ENCODE results near the gene FEM1B.

The FEM1B gene

GRCh38 chr15:68284616-68285258 lies 7.2 kb downstream of the FEM1B start:
- H3K4me3 ChIP-seq (ENCODE audit: low read depth, low read length) = no peak overlapping the region
- TF ChIP-seq, protein P1, sequence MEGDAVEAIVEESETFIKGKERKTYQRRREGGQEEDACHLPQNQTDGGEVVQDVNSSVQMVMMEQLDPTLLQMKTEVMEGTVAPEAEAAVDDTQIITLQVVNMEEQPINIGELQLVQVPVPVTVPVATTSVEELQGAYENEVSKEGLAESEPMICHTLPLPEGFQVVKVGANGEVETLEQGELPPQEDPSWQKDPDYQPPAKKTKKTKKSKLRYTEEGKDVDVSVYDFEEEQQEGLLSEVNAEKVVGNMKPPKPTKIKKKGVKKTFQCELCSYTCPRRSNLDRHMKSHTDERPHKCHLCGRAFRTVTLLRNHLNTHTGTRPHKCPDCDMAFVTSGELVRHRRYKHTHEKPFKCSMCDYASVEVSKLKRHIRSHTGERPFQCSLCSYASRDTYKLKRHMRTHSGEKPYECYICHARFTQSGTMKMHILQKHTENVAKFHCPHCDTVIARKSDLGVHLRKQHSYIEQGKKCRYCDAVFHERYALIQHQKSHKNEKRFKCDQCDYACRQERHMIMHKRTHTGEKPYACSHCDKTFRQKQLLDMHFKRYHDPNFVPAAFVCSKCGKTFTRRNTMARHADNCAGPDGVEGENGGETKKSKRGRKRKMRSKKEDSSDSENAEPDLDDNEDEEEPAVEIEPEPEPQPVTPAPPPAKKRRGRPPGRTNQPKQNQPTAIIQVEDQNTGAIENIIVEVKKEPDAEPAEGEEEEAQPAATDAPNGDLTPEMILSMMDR (conservative IDR thresholded peaks at IDR 0.05; ENCODE audit: low read depth, low read length) = no peak
- DNase-seq (ENCODE audit: low read depth) = no peak

GRCh38 chr15:68285259-68285980 lies 7.9 kb downstream of the FEM1B start:
- TF ChIP-seq, protein P1 (conservative IDR thresholded peaks at IDR 0.05; ENCODE audit: low read depth, low read length) = no peak
- no peak overlapping the region for H3K4me3 ChIP-seq (ENCODE audit: low read depth, low read length)
- peak; percentile 42 for DNase-seq (ENCODE audit: low read depth)

DNA sequence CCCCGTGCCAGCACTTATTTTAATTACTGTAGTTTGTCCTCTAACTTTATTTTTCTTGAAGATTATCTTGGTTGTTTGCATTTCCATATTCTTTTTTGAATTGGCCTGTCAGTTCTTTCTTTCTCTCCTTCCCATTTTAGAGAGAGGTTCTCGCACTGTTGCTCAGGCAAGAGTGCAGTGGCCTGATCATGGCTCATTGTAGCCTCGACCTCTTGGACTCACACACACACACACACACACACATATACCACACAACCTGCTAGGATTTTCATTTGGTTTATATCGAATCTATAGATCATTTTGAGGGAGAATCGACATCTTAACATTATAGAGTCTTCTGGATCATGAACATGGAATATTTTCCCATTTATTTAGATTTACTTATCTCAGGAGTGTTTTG lies 8.7 kb downstream of the FEM1B start:
- no peak for DNase-seq (ENCODE audit: low read depth)
- no peak overlapping the region for H3K4me3 ChIP-seq (ENCODE audit: low read depth, low read length)
- TF ChIP-seq, protein P1 (conservative IDR thresholded peaks at IDR 0.05; ENCODE audit: low read depth, low read length) = no peak

DNA sequence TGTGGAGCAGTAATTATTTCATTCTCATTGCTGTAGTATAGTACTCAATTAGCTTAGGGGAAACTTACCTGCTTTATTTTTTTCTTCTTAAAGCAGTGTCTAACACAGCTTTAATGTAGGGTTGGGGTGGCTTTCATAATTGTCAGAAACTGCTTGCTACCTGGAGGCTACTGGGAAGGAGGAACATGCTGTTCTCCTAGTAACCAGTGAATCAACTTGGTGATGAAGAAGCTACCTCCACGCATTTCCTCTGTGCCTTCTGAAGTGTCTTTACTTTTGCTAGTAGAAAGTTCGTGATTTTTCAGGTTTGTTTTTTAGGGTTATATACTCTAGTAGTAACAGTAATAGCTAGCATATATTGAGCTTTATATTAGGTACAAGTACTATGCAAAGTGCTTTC lies 11.5 kb downstream of the FEM1B start:
- TF ChIP-seq, protein P1 (conservative IDR thresholded peaks at IDR 0.05; ENCODE audit: low read depth, low read length) = no peak
- DNase-seq (ENCODE audit: low read depth) = no peak
- H3K4me3 ChIP-seq (ENCODE audit: low read depth, low read length) = no peak overlapping the region

GRCh38 chr15:68289621-68290352 lies 12.2 kb downstream of the FEM1B start:
- DNase-seq (ENCODE audit: low read depth) = no peak
- TF ChIP-seq, protein P1 (conservative IDR thresholded peaks at IDR 0.05; ENCODE audit: low read depth, low read length) = no peak
- H3K4me3 ChIP-seq (ENCODE audit: low read depth, low read length) = no peak overlapping the region

- DNase-seq (ENCODE audit: low read depth) = no peak
- TF ChIP-seq, protein P1 (conservative IDR thresholded peaks at IDR 0.05; ENCODE audit: low read depth, low read length) = no peak
Measured at GRCh38 chr15:68290715-68291114, 13.2 kb downstream of the FEM1B start.

More at GRCh38 chr15:68290715-68291114, 13.2 kb downstream of the FEM1B start:
- no peak overlapping the region for H3K4me3 ChIP-seq (ENCODE audit: low read depth, low read length)

Measured in choroid plexus epithelial cell (primary cell).